Sigmoid colon (tissue), 4 donors: ENCODE results near the gene IFNLR1.

Experiments used
- CTCF ChIP-seq, 4 experiments: fragments of 450-650 bp in 3 of 4; fragments of 200-600 bp in 1 of 4; IDR thresholded peaks; one replicate each; pipeline ENCODE4 v1.5.1; 2016 to 2019; ENCODE audit warnings: antibody characterized with exemption in 4 of 4, mild to moderate bottlenecking in 3 of 4, moderate library complexity in 2 of 4
- EP300 ChIP-seq, 4 donors: sonication (generic); formaldehyde crosslinking; IDR thresholded peaks; one replicate each; pipeline ENCODE4 v1.6.1; 2017; ENCODE audit warnings: antibody characterized with exemption in 4 of 4
- POLR2A ChIP-seq, 2 donors: fragments of 450-650 bp; IDR thresholded peaks; one replicate each; pipeline ENCODE4 v1.6.1; 2016; ENCODE audit warnings: antibody characterized with exemption in 2 of 2, mild to moderate bottlenecking in 2 of 2, moderate library complexity in 2 of 2
- POLR2AphosphoS5 ChIP-seq, 4 donors: sonication (generic); formaldehyde crosslinking; IDR thresholded peaks; one replicate each; pipeline ENCODE4 v1.6.1; 2017; ENCODE audit warnings: antibody characterized with exemption in 4 of 4

- TF ChIP-seq CTCF (IDR thresholded peaks at IDR 0.05): no peak
- no peak for TF ChIP-seq POLR2AphosphoS5 (IDR thresholded peaks at IDR 0.05)
- TF ChIP-seq POLR2A (IDR thresholded peaks at IDR 0.05): no peak
- no peak for TF ChIP-seq EP300 (IDR thresholded peaks at IDR 0.05)
Observed at GRCh38 chr1:24195874-24196273, 8.8 kb upstream of the IFNLR1 start.
